GM21390 (cell line): ENCODE results near the gene MTHFD1.

Experiments used
- ATAC-seq: cut with Tn5 transposase; IDR thresholded peaks from one replicate; pipeline ENCODE4 v1.9.1; 2021; ENCODE audit not compliant: unreplicated experiment

The MTHFD1 gene

GRCh38 chr14:64405295-64405694 is 17.1 kb downstream of the MTHFD1 start:
- no peak for ATAC-seq

- peak; percentile 55 for ATAC-seq
These were observed 19.2 kb downstream of the MTHFD1 start for GRCh38 chr14:64407329-64407728.

GRCh38 chr14:64409126-64409920 is 21.2 kb downstream of the MTHFD1 start:
- ATAC-seq, result peak; percentile 45

- ATAC-seq, result no peak
These were observed 22.1 kb downstream of the MTHFD1 start for GRCh38 chr14:64410084-64410774.

GRCh38 chr14:64411001-64411400 is 22.8 kb downstream of the MTHFD1 start:
- ATAC-seq, result no peak

- ATAC-seq, result no peak
These were observed 24.1 kb downstream of the MTHFD1 start for GRCh38 chr14:64412237-64412636.

- no peak for ATAC-seq
These were observed 28.3 kb downstream of the MTHFD1 start for GRCh38 chr14:64416348-64416932.

GRCh38 chr14:64417055-64417770 is 29.1 kb downstream of the MTHFD1 start:
- no peak for ATAC-seq

GRCh38 chr14:64417771-64418125 is 29.6 kb downstream of the MTHFD1 start:
- ATAC-seq, result no peak

- ATAC-seq, result no peak
These were observed 30.9 kb downstream of the MTHFD1 start for GRCh38 chr14:64419003-64419402.

GRCh38 chr14:64421166-64421565 is 33.0 kb downstream of the MTHFD1 start:
- ATAC-seq, result no peak

- no peak for ATAC-seq
These were observed 33.9 kb downstream of the MTHFD1 start for GRCh38 chr14:64422005-64422404.

GRCh38 chr14:64422756-64423155 is 34.6 kb downstream of the MTHFD1 start:
- ATAC-seq, result no peak

GRCh38 chr14:64423987-64424386 is 35.8 kb downstream of the MTHFD1 start:
- no peak for ATAC-seq

GRCh38 chr14:64434528-64434927 is 46.4 kb downstream of the MTHFD1 start:
- no peak for ATAC-seq

- no peak for ATAC-seq
These were observed 50.2 kb downstream of the MTHFD1 start for GRCh38 chr14:64438181-64438841.

- ATAC-seq, result no peak
These were observed 51.0 kb downstream of the MTHFD1 start for GRCh38 chr14:64439141-64439540.

GRCh38 chr14:64440494-64440893 is 52.3 kb downstream of the MTHFD1 start:
- no peak for ATAC-seq

- no peak for ATAC-seq
These were observed 54.3 kb downstream of the MTHFD1 start for GRCh38 chr14:64442300-64442988.

- ATAC-seq, result no peak
These were observed 56.0 kb downstream of the MTHFD1 start for GRCh38 chr14:64444140-64444539.
